HG03575 (cell line): ENCODE results near the gene MRPL14.

Experiments
- ATAC-seq: cut with Tn5 transposase; IDR thresholded peaks from one replicate; pipeline ENCODE4 v1.9.1; 2021; ENCODE audit not compliant: unreplicated experiment, insufficient number of reproducible peaks, low FRiP score; ENCODE audit errors: extremely low read depth

Gene MRPL14

DNA sequence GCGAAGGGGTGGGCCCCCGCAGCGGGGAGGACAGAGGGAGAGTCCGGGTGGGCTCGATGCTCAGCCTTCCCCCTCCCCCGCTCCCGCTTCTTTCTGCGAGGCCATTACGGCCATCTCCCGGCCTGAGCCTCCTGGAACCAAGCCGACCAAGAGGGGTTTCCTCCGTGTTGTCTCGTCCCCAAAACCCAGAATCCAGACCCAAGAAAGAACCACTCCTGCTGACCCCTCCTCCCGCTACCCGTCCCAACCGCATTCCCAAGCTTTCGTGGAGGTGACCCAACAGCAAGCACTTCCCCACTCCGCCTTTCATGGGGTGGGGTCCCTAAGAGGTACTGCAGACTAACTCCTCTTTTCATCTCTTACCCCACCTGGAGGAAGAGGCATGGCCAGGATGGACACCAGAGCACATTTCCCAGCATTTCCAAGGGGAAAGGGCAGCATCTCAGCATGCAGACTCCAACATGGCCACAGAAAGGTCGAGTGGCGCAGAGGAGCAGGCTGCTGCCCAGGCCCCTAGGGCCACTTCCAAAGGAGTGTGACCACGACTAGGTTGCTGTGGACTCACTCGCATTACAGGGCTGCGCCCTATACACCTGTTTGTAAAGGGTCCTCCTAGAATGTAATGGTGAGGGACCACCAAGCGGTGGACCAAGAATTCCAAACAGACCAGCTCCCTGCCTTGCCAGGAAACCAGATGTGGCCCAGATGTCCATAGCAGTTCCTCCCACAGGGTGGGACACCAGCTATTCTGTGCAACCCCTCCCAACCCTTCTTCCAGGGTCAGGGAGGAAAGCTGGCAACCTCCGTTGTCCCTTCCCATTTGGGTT lies 53.4 kb downstream of the MRPL14 start:
- ATAC-seq, result no peak

DNA sequence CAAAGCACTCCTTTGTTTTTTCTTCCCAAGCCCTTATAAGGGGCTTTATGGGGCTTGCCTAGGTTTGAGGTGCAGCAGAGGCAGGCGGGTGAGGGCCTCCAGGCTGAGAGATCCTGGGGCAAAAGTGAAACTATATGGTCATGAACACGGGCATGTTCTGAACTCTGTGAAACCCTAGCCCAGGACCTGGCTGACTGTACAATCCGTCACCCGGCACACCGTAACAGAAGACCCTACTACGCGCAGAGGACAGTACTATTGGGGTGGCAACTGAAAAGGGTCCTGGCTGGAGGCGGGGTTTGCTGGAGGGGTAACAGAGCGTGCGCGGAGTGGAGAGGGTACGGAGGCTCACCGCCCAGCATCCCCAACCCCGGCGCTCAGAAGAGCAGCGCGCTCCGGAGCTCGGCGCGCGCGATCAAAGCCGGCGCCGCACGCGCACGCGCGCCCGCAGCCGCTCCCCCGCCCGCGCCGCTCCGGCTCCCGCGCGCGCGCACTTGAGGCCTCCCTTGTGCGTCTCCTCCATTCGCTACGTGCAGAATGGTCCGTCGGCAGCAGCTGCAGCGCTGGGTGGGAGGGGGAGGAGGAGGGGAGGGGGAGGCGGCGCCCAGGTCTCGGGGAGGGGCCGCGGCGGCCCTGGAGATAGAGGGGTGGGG lies 54.2 kb downstream of the MRPL14 start:
- ATAC-seq, result no peak

DNA sequence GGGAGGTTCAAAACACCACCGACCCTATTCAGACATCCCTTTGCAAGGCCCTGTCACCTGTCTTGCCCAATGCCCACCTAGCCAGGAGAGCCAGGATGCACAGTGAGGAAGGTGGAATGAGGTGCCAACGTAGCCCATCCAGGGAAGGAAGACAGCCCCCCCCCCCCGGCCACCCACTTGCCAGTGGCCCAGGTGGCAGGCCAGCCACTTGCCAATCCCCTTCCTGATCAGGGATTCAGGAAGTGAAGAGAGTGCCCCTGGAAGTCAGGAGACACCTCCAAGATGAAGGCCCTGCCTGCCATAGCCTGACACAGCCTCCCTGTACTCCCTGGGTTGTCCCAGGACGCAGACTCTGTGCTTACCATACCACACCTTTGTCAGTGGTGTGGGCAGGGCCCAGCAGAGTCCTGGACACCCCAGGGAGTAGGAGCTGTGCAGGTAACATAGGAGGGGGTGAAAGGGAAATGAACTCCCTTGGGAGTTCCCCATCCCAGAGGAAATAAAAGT lies 54.7 kb downstream of the MRPL14 start:
- ATAC-seq, result no peak

DNA sequence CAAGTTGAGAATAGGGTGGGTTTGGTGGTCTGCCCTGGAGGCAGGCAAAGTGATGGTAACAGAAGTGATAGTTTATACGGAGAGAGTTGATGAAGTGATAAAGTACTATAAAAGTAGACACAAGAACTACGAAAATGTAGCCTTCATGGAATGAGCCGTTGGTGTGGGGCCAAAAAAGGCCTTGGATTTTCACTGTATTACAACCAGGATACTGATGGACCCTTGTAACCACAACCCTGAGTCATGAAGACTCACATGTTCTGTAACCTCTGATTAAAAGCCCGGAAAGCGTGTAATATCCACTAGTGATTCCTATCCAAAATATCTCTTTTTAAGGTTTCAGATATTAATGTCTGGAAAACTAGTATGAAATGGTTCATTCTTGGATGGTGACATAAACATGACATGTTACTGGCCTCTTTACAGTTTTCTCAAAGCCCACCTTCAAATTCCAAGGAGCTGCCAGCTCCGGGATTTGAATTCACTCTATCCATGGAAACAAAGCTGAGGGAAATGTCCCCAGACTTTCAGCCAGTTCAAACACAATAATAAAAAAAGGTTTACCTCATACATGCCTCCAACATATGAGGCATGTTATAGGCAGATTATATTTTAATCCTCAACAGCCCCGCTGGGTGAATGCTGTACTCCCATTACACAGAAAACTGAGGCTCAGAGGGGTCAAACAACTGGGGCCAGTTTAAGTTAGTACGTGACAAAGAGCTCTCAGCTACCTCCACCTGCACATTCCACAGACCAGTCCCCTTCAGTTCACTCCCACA lies 55.4 kb downstream of the MRPL14 start:
- ATAC-seq, result no peak

DNA sequence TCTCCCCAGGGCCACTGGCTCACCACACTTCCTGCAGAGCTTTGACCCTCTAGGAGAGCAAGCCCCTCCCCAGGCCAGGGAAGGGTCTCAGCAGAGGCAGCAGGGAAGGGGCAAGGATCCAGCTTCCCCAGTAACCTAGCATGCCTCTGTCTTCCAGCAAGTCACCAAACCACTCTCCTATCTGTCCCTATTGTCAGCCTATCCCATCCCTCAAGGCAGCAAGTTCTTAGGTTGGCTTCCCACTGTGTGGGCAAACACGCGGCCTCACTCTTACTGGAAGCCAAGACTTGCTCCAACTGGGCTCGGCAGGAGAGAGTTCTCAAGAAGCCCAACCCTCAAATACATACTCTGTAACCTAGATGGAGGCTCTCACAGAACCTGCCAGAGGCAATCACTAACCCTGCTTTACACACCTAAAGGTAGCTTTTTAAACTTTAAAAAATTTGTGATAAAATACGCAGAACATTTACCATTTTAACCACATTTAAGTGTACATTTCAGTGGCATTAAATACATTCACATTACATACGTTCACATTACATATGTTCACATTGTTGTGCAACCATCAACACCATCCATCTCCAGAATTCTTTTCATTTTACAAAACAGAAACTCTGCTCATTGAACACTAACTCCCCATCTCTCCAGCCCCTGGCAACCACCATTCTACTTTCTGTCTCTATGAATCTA lies 58.5 kb downstream of the MRPL14 start:
- ATAC-seq, result no peak

DNA sequence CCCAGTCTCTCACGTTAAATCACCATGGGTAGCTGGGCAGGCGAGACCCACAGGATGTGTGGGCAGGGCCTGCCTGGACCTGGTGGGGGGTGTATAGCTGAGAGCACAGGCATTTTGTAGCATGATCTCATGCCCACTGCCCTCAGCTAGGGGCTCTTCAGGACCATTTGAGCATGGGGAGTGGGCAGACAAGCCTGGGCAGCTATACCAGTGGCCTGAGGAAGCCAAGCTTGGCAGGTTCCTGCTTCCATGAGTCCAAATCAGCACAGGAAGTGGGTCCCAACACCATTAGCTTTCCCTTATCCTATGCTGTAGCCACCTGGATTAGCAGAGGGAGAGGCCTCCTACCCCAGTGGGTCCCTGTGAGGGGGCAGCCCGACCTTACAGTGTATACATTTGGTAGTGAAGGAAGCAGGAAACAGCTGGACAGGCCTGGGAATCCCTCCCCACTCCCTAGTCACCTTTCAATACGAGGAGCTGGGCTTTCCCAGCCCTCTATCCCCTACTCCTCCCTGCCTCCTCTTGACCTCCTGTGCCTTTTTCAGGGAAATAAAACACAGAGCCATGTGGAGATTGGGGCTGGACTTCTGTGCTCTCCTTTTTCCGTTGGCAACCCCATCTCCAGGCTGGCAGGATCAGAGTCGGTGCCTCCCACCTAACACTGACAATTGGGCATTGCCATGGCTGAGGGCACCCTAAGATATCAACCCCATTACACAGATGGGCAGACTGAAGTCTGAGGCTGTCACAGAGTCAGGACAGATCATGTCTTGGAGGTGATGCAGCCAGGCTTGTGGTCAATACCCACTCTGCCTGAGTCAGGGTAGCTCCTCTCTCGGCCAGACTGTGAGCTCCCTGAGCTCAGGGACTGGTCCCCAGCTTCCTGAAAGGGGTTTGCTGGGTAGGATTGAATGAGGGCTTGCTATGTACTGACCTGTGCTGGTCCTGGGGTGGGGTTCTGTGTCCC lies 59.8 kb downstream of the MRPL14 start:
- no peak for ATAC-seq

DNA sequence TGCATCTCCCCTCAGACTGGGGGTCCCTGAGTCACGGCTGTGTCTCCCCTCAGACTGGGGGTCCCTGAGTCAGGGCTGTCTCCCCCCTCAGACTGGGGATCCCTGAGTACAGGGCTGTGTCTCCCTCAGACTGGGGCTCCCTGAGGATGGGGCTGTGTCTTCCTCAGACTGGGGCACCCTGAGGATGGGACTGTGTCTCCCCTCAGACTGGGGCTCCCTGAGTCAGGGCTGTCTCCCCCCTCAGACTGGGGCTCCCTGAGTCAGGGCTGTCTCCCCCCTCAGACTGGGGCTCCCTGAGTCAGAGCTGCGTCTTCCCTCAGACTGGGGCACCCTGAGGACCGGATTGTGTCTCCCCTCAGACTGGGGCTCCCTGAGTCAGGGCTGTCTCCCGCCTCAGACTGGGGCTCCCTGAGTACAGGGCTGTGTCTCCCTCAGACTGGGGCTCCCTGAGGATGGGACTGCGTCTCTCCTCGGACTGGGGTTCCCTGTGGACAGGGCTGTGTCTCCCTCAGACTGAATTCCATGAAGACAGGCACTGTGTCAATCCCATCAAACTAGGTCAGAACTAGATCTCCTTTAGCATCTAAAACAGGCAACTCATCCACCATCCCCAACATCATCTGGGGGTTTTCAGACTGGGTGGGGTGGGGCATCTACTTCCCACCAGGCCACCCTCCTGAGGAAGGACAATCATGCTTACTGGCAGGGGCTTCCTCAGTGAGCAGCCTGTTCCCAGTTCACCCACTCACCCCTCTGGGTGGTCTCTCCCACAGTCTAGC lies 60.7 kb downstream of the MRPL14 start:
- ATAC-seq, result no peak

DNA sequence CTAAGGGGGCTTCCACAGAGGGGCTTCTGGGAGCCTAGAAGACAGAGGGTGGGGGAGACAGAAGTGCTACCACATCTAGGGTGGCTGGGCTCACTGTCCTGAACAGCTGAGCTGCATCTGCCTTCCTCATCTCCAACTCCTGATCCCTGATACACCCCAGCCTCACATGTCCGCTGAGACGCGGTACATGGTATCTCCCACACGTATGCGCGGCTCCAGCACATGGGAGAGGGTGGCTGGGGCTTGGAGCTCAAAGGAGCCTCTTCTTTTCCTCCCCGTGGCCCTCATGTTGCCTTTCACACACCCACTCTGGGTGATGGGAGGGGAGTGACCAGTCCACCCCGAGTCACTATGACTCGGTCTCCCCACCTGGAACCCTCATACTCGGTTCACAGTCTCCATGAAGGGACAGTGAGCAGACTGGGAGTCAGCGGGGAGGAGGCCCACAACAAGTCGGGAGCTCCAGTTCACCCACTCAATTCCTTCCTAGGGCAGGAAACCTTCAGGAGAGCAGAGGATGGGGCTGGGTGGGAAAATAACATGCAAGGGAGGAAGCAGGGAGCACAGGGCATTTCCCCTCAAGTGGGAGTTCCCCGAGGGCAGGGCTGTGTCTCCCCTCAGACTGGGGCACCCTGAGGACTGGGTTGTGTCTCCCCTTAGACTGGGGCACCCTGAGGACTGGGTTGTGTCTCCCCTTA lies 61.7 kb downstream of the MRPL14 start:
- no peak for ATAC-seq

DNA sequence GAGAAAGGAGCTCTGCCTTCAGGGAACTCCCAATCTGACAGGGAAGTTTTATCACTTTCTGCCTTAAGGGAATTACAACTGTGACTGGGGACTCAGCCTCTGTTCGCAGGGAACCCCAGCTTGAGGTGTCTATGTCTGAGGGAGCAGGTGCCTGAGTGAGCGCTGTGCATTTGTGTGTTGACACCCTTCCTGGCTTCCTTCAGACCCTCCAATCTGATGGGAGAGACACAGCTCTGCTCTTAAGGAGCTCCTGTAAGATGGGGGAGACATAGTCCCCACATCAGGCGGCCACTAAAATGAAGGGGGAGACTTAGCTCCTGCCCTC lies 62.3 kb downstream of the MRPL14 start:
- ATAC-seq, result no peak

DNA sequence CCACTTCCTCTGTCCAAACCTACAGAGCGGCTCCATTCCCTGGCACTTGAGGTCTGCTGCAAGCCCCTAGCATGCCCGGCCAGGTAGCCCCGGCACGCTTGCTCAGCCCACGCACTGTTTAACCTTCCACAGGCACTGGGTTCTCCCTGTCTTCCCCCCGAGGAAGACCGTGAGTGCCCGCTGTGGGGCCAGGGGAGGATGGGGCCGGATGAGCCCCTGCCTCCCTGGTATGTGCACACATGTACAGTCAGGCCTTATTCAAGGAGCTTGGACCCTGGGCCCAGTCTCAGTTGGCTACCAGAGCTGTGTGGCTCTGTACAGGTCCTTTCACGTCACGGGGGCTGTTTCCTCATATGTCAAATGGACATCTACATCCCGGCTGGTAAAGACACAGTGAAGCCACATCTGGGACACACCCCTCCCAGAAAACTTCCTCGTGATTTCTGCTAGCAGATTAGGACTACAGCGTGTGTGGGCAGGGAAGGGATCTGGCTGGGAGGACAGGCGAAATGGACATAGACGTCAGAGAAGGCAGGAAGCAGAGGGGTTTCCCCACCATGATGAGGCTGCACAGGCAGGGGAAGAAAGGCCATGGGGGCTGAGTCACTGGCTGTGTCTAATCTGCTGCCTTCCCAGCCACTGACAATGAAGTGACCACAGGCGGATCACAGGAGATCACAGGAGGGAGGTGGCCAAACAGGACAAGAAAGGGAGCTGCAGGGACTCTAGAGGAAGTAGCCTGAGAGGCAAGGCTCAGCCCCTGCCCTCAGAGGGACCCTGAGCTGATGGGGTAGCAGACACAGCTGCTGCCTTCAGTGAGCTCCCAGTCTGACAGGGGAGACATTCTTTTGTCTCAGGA lies 62.9 kb downstream of the MRPL14 start:
- ATAC-seq, result no peak

DNA sequence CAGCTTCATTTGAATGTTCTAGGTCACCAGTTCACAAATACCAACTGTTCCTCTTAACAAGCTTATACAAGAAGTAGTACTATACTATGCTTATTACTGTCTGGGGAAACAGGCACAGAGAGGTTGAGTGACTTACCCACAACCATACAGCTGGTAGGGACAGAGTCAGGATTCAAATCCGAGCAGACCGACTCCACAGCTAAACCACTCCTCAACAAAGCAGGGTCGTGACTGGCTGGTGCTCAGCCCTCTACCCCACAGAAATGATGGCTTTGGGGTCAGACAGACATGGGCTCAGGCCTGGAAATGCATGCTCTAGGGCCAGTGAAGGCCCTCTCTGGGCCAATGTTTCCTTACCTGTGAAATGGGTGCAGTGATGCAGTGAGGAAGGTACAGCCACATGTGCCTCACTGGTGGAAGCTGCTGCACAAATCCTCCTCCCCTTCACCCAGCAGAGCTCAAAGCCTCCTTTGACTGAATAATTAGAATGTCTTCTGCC lies 63.6 kb downstream of the MRPL14 start:
- ATAC-seq, result no peak
